ENCODE data around the gene ULK3. TPM values are rescaled to one million over a fixed set of nuclear protein-coding genes. Genes with fewer than 3 reads are reported as not detected.

ULK3 gene
- total and polyA plus RNA-seq, 9 donors = 28.8 to 44.9 (median 35.7) TPM

DNA sequence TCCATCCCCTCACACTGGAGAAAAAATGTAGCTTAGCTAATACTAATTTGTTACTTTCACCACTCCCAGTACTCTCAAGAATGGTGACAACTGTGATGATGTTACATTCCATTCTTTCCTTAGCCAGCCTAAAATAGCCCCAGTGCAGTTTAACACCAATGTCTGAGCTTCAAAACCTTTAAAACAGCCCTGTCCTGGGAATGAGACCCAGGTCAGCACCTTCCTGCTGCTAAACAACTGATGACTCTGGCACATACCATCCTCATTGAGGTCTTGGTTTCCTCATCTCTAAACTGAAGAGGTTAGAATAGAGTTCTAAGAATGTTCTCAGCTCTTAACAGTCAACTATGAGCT lies 26.4 kb upstream of the ULK3 start:
- peaks cover 19% of the 10 kb centered on the region for H3K36me3 ChIP-seq (ENCODE audit: control insufficient read depth, insufficient read depth, low read length)
- H3K27me3 ChIP-seq (ENCODE audit: control insufficient read depth, insufficient read depth, low read length) = no peaks in the 10 kb centered on the region
- H3K27ac ChIP-seq (ENCODE audit: low read length) = peak overlapping the region; percentile 83
- H3K9me3 ChIP-seq (replicated peaks; ENCODE audit: control insufficient read depth, low read depth, low read length) = no peaks in the 10 kb centered on the region
- no peak for DNase-seq
- H3K4me1 ChIP-seq (ENCODE audit: control insufficient read depth, insufficient read depth, low read length) = peaks cover 46% of the 10 kb centered on the region
- H3K4me3 ChIP-seq (ENCODE audit: low read length) = no peak overlapping the region

DNA sequence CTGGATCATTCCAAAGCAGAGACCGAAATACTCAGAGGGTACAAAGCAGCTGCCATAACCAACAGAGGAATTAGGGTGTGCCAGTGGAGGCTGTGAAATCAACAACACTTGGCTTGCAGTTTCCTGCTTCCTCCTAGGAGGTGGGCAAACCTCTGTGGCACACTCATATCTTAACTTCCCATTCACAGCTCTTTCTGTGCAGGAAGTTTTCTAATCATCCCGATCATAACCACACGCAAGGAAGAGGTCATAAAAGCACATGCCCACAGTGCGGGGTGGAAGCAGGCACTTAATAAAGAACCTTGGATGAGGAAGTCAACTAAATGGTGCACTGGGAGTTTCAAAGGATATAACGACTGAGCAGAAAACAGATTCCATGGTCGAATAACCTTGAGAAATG lies 25.1 kb upstream of the ULK3 start:
- WGBS (ENCODE audit: insufficient coverage) = 45% methylated on average over 3 of the region's 6 CpGs
- H3K27ac ChIP-seq (ENCODE audit: low read length) = peak overlapping the region; percentile 68
- no peaks in the 10 kb centered on the region for H3K27me3 ChIP-seq (ENCODE audit: control insufficient read depth, insufficient read depth, low read length)

GRCh38 chr15:74867466-74868038 lies 24.6 kb upstream of the ULK3 start:
- Histone ChIP-seq H3K27me3 (ENCODE audit: control insufficient read depth, insufficient read depth, low read length) (no peaks in the 10 kb centered on the region), H3K4me3 (ENCODE audit: low read length) (no peak overlapping the region), H3K27ac (ENCODE audit: low read length) (peak overlapping the region; percentile 68), H3K36me3 (ENCODE audit: control insufficient read depth, insufficient read depth, low read length) (peaks cover 22% of the 10 kb centered on the region), H3K4me1 (ENCODE audit: control insufficient read depth, insufficient read depth, low read length) (peaks cover 41% of the 10 kb centered on the region), H3K9me3 (replicated peaks; ENCODE audit: control insufficient read depth, low read depth, low read length) (no peaks in the 10 kb centered on the region)
- 20% methylated on average over 1 of the region's 1 CpG for WGBS (ENCODE audit: insufficient coverage)
- DNase-seq = no peak

More for the DNA sequence above, 25.1 kb upstream of the ULK3 start:
- Histone ChIP-seq H3K9me3 (replicated peaks; ENCODE audit: control insufficient read depth, low read depth, low read length) (no peaks in the 10 kb centered on the region), H3K4me1 (ENCODE audit: control insufficient read depth, insufficient read depth, low read length) (peaks cover 43% of the 10 kb centered on the region), H3K36me3 (ENCODE audit: control insufficient read depth, insufficient read depth, low read length) (peaks cover 22% of the 10 kb centered on the region), H3K4me3 (ENCODE audit: low read length) (no peak overlapping the region)
- DNase-seq = peak; percentile 75

GRCh38 chr15:74866090-74866489 lies 23.1 kb upstream of the ULK3 start:
- Histone ChIP-seq H3K27ac (ENCODE audit: low read length) (no peak overlapping the region), H3K27me3 (ENCODE audit: control insufficient read depth, insufficient read depth, low read length) (no peaks in the 10 kb centered on the region), H3K4me1 (ENCODE audit: control insufficient read depth, insufficient read depth, low read length) (peaks cover 32% of the 10 kb centered on the region), H3K4me3 (ENCODE audit: low read length) (no peak overlapping the region), H3K9me3 (replicated peaks; ENCODE audit: control insufficient read depth, low read depth, low read length) (no peaks in the 10 kb centered on the region), H3K36me3 (ENCODE audit: control insufficient read depth, insufficient read depth, low read length) (peaks cover 21% of the 10 kb centered on the region)
- WGBS (ENCODE audit: insufficient coverage) = 78% methylated on average over 5 of the region's 6 CpGs
- DNase-seq = no peak

- Histone ChIP-seq H3K4me3 (ENCODE audit: low read length) (no peak overlapping the region), H3K36me3 (ENCODE audit: control insufficient read depth, insufficient read depth, low read length) (peaks cover 15% of the 10 kb centered on the region), H3K27me3 (ENCODE audit: control insufficient read depth, insufficient read depth, low read length) (no peaks in the 10 kb centered on the region), H3K9me3 (replicated peaks; ENCODE audit: control insufficient read depth, low read depth, low read length) (no peaks in the 10 kb centered on the region), H3K27ac (ENCODE audit: low read length) (no peak overlapping the region), H3K4me1 (ENCODE audit: control insufficient read depth, insufficient read depth, low read length) (peaks cover 26% of the 10 kb centered on the region)
- WGBS (ENCODE audit: insufficient coverage) = 85% methylated on average over 2 of the region's 2 CpGs
- DNase-seq = no peak
Measured at GRCh38 chr15:74865316-74865715, 22.4 kb upstream of the ULK3 start.

DNA sequence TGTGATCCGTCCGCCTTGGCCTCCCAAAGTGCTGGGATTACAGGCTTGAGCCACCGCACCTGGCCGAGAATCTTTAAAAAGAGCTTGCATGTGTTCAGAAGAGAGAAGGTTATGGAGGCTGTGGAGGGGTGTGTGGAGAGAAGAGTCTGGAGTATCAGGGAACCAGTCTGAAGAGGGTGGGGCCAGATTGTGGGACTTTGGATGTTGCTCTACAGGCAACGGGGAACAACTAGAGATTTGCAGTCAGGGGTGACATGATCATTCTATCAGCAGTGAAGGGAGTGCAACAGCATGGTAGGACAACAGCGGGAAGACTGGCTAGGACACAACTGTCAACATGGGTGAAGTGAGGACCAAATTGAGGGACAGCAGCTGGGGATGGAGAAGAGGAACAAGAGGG lies 21.3 kb upstream of the ULK3 start:
- WGBS (ENCODE audit: insufficient coverage) = 88% methylated on average over 5 of the region's 6 CpGs
- Histone ChIP-seq H3K9me3 (replicated peaks; ENCODE audit: control insufficient read depth, low read depth, low read length) (no peaks in the 10 kb centered on the region), H3K27me3 (ENCODE audit: control insufficient read depth, insufficient read depth, low read length) (no peaks in the 10 kb centered on the region), H3K4me3 (ENCODE audit: low read length) (no peak overlapping the region), H3K4me1 (ENCODE audit: control insufficient read depth, insufficient read depth, low read length) (peaks cover 23% of the 10 kb centered on the region), H3K27ac (ENCODE audit: low read length) (no peak overlapping the region), H3K36me3 (ENCODE audit: control insufficient read depth, insufficient read depth, low read length) (peaks cover 15% of the 10 kb centered on the region)
- DNase-seq = no peak

GRCh38 chr15:74863239-74864056 lies 20.5 kb upstream of the ULK3 start:
- Histone ChIP-seq H3K4me3 (ENCODE audit: low read length) (no peak overlapping the region), H3K4me1 (ENCODE audit: control insufficient read depth, insufficient read depth, low read length) (peaks cover 22% of the 10 kb centered on the region), H3K9me3 (replicated peaks; ENCODE audit: control insufficient read depth, low read depth, low read length) (no peaks in the 10 kb centered on the region), H3K27ac (ENCODE audit: low read length) (no peak overlapping the region), H3K36me3 (ENCODE audit: control insufficient read depth, insufficient read depth, low read length) (peaks cover 13% of the 10 kb centered on the region), H3K27me3 (ENCODE audit: control insufficient read depth, insufficient read depth, low read length) (no peaks in the 10 kb centered on the region)
- no peak for DNase-seq
- 89% methylated on average over 7 of the region's 11 CpGs for WGBS (ENCODE audit: insufficient coverage)

- no peak for DNase-seq
- Histone ChIP-seq H3K27me3 (ENCODE audit: control insufficient read depth, insufficient read depth, low read length) (no peaks in the 10 kb centered on the region), H3K9me3 (replicated peaks; ENCODE audit: control insufficient read depth, low read depth, low read length) (no peaks in the 10 kb centered on the region), H3K27ac (ENCODE audit: low read length) (peak overlapping the region; percentile 55), H3K36me3 (ENCODE audit: control insufficient read depth, insufficient read depth, low read length) (peaks cover 10% of the 10 kb centered on the region), H3K4me1 (ENCODE audit: control insufficient read depth, insufficient read depth, low read length) (peaks cover 55% of the 10 kb centered on the region), H3K4me3 (ENCODE audit: low read length) (no peak overlapping the region)
- 82% methylated on average over 2 of the region's 4 CpGs for WGBS (ENCODE audit: insufficient coverage)
Measured at GRCh38 chr15:74858369-74858740, 15.4 kb upstream of the ULK3 start.

- WGBS (ENCODE audit: insufficient coverage) = 71% methylated on average over 3 of the region's 9 CpGs
- DNase-seq = no peak
Measured at GRCh38 chr15:74857671-74858368, 14.9 kb upstream of the ULK3 start.

GRCh38 chr15:74857082-74857655 lies 14.2 kb upstream of the ULK3 start:
- H3K9me3 ChIP-seq (replicated peaks; ENCODE audit: control insufficient read depth, low read depth, low read length) = no peaks in the 10 kb centered on the region
- peak overlapping the region; percentile 49 for H3K27ac ChIP-seq (ENCODE audit: low read length)
- no peak for DNase-seq
- H3K4me3 ChIP-seq (ENCODE audit: low read length) = no peak overlapping the region
- peaks cover 58% of the 10 kb centered on the region for H3K4me1 ChIP-seq (ENCODE audit: control insufficient read depth, insufficient read depth, low read length)
- WGBS (ENCODE audit: insufficient coverage) = 50% methylated on average over 2 of the region's 5 CpGs
- no peaks in the 10 kb centered on the region for H3K27me3 ChIP-seq (ENCODE audit: control insufficient read depth, insufficient read depth, low read length)
- peaks cover 22% of the 10 kb centered on the region for H3K36me3 ChIP-seq (ENCODE audit: control insufficient read depth, insufficient read depth, low read length)

More at GRCh38 chr15:74857671-74858368, 14.9 kb upstream of the ULK3 start:
- H3K36me3 ChIP-seq (ENCODE audit: control insufficient read depth, insufficient read depth, low read length) = peaks cover 16% of the 10 kb centered on the region
- H3K27me3 ChIP-seq (ENCODE audit: control insufficient read depth, insufficient read depth, low read length) = no peaks in the 10 kb centered on the region
- H3K27ac ChIP-seq (ENCODE audit: low read length) = peak overlapping the region; percentile 55
- no peaks in the 10 kb centered on the region for H3K9me3 ChIP-seq (replicated peaks; ENCODE audit: control insufficient read depth, low read depth, low read length)
- no peak overlapping the region for H3K4me3 ChIP-seq (ENCODE audit: low read length)
- H3K4me1 ChIP-seq (ENCODE audit: control insufficient read depth, insufficient read depth, low read length) = peaks cover 55% of the 10 kb centered on the region

Measured in muscle of leg (tissue), 11 donors.